PC-9 (cell line): Measurements from ENCODE around the gene IFT57. TPM values are rescaled to one million over a fixed set of nuclear protein-coding genes. Genes with fewer than 3 reads are reported as not detected.

Source experiments
- BruUV-seq: library from RNA; stranded (reverse); fragments of 400-500 nt; replicated peaks from 2 replicates; lab custom pipeline; 2021; lab: Mats Ljungman, UMichigan
- CTCF ChIA-PET: fragments of 300-600 bp; sonication (Branson Sonifier 250); formaldehyde crosslinking; loops from one replicate; lab custom pipeline; 2022; ENCODE audit warnings: antibody characterized with exemption; lab: Charles Lee
- POLR2A ChIA-PET: fragments of 300-600 bp; sonication (Branson Sonifier 250); formaldehyde crosslinking; loops from one replicate; lab custom pipeline; 2022; ENCODE audit warnings: antibody characterized with exemption; ENCODE audit not compliant: unreplicated experiment; lab: Charles Lee
- DNase-seq, 2 experiments: peaks; one replicate each; pipeline versions ENCODE4 v3.0.0 to v3.0.0-alpha.2; 2015 to 2022; ENCODE audit warnings: mixed read lengths in 1 of 2
- H2AFZ ChIP-seq: fragments of 200-600 bp; sonication (generic); 2 replicates; pipeline ENCODE4 v1.8.1; 2017; ENCODE audit warnings: antibody characterized with exemption
- H3F3A ChIP-seq: fragments of 200-600 bp; sonication (generic); 2 replicates; pipeline ENCODE4 v1.8.1; 2017; ENCODE audit warnings: antibody characterized with exemption, mild to moderate bottlenecking, low read depth; ENCODE audit not compliant: insufficient read depth
- H3K27ac ChIP-seq: fragments of 200-600 bp; sonication (generic); 2 replicates; pipeline ENCODE4 v1.6.1; 2016; ENCODE audit warnings: mixed run types
- H3K27me3 ChIP-seq: fragments of 200-600 bp; sonication (generic); 2 replicates; pipeline ENCODE4 v1.6.1; 2016; ENCODE audit warnings: low read depth, mixed run types; ENCODE audit not compliant: insufficient read depth
- H3K36me3 ChIP-seq: fragments of 200-600 bp; sonication (generic); 2 replicates; pipeline ENCODE4 v1.6.1; 2016; ENCODE audit warnings: low read depth, mixed run types
- H3K4me1 ChIP-seq: fragments of 200-600 bp; sonication (generic); replicated peaks from 2 replicates; pipeline ENCODE4 v1.6.1; 2016; ENCODE audit warnings: mixed run types; ENCODE audit not compliant: insufficient read depth
- H3K4me2 ChIP-seq: fragments of 200-600 bp; sonication (generic); 2 replicates; pipeline ENCODE4 v1.6.1; 2017; ENCODE audit warnings: mixed run types
- H3K4me3 ChIP-seq: fragments of 200-600 bp; sonication (generic); 2 replicates; pipeline ENCODE4 v1.6.1; 2016; ENCODE audit warnings: mixed run types
- H3K79me2 ChIP-seq: fragments of 200-600 bp; sonication (generic); 2 replicates; pipeline ENCODE4 v1.6.1; 2017; ENCODE audit warnings: low read depth, mixed run types
- H3K9me2 ChIP-seq: fragments of 200-600 bp; sonication (generic); 2 replicates; pipeline ENCODE4 v1.8.1; 2017; ENCODE audit warnings: mild to moderate bottlenecking; ENCODE audit not compliant: insufficient read depth
- H3K9me3 ChIP-seq: fragments of 200-600 bp; sonication (generic); 2 replicates; pipeline ENCODE4 v1.8.1; 2016; ENCODE audit warnings: low read depth; ENCODE audit not compliant: insufficient read depth
- H4K20me1 ChIP-seq: fragments of 200-600 bp; sonication (generic); 2 replicates; pipeline ENCODE4 v1.8.1; 2017; ENCODE audit not compliant: insufficient read depth
- EZH2 ChIP-seq: fragments of 200-600 bp; sonication (generic); IDR thresholded peaks from 2 replicates; pipeline ENCODE4 v1.8.0; 2017; ENCODE audit warnings: antibody characterized with exemption, low read depth
- intact Hi-C: fragments of 100-400 bp; cut with micrococcal nuclease; formaldehyde crosslinking; loops from one replicate; pipeline ENCODE4 v1.10.0; 2022; ENCODE audit not compliant: unreplicated experiment
- total RNA-seq: library from RNA; stranded (reverse); gene quantifications from 2 replicates; pipeline ENCODE4 v1.2.3, GENCODE V29; 2021
- TF ChIP-seq, protein P1 (sequence below): fragments of 200-600 bp; sonication (generic); conservative IDR thresholded peaks from 2 replicates; pipeline ENCODE4 v1.6.1; 2017; ENCODE audit warnings: mixed run types, antibody characterized with exemption, mild to moderate bottlenecking, moderate library complexity

The IFT57 gene
- total RNA-seq, 1 experiment from 2014 or later: 55.2 TPM

- H4K20me1 ChIP-seq: no peaks in the 10 kb centered on the region
- H3K9me3 ChIP-seq: no peaks in the 10 kb centered on the region
- CTCF ChIA-PET: no interaction called here
These were observed 76.1 kb downstream of the IFT57 start for GRCh38 chr3:108146139-108146538.

DNA sequence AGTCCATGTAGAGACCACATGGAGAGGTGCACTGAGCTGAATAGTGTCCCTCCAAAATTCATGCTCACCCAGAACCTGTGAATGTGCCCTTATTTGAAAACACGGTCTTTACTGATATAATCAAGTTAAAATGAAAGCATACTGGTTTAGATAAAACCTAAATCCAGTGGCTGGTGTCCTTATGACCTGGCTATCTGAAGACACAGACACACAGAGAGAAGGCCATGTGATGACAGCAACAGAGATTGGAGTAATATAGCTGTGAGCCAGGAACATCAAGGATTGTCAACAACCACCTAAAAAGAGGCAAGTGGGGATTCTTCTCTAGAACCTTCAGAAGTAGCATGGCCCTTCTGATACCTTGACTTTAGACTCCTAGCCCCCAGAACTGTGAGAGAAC lies 76.6 kb downstream of the IFT57 start:
- H4K20me1 ChIP-seq: no peaks in the 10 kb centered on the region
- no peak overlapping the region for H3K4me2 ChIP-seq
- H3K27me3 ChIP-seq: no peaks in the 10 kb centered on the region
- H3F3A ChIP-seq: no peaks in the 10 kb centered on the region
- no TSS peak for BruUV-seq
- no peaks in the 10 kb centered on the region for H3K36me3 ChIP-seq
- intact Hi-C loops: no loop called here
- H3K4me1 ChIP-seq: no peaks in the 10 kb centered on the region
- TF ChIP-seq, protein P1, sequence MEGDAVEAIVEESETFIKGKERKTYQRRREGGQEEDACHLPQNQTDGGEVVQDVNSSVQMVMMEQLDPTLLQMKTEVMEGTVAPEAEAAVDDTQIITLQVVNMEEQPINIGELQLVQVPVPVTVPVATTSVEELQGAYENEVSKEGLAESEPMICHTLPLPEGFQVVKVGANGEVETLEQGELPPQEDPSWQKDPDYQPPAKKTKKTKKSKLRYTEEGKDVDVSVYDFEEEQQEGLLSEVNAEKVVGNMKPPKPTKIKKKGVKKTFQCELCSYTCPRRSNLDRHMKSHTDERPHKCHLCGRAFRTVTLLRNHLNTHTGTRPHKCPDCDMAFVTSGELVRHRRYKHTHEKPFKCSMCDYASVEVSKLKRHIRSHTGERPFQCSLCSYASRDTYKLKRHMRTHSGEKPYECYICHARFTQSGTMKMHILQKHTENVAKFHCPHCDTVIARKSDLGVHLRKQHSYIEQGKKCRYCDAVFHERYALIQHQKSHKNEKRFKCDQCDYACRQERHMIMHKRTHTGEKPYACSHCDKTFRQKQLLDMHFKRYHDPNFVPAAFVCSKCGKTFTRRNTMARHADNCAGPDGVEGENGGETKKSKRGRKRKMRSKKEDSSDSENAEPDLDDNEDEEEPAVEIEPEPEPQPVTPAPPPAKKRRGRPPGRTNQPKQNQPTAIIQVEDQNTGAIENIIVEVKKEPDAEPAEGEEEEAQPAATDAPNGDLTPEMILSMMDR: no peak
- no peak for TF ChIP-seq EZH2
- H3K9me3 ChIP-seq: no peaks in the 10 kb centered on the region
- CTCF ChIA-PET: no interaction called here
- no peaks in the 10 kb centered on the region for H3K9me2 ChIP-seq
- H2AFZ ChIP-seq: no peak overlapping the region
- DNase-seq: no peak
- no peak overlapping the region for H3K4me3 ChIP-seq
- no peak overlapping the region for H3K27ac ChIP-seq
- H3K79me2 ChIP-seq: no peaks in the 10 kb centered on the region
- POLR2A ChIA-PET: interaction anchor here (0.5 to 0.6 kb wide), 2 partner anchors 35 to 76 kb away, joined by 3 to 6 read pairs; no protein-coding TSS in a partner anchor

More at GRCh38 chr3:108146139-108146538, 76.1 kb downstream of the IFT57 start:
- Histone ChIP-seq H3K27ac (no peak overlapping the region), H3K4me1 (no peaks in the 10 kb centered on the region), H3K9me2 (no peaks in the 10 kb centered on the region), H3K27me3 (no peaks in the 10 kb centered on the region), H3K36me3 (no peaks in the 10 kb centered on the region), H3K4me2 (no peak overlapping the region), H3K4me3 (no peak overlapping the region), H2AFZ (no peak overlapping the region), H3F3A (no peaks in the 10 kb centered on the region), H3K79me2 (no peaks in the 10 kb centered on the region)
- POLR2A ChIA-PET: interaction anchor here (0.5 kb wide), 1 partner anchor 76 kb away, joined by 6 read pairs; no protein-coding TSS in a partner anchor
- TF ChIP-seq, protein P1: no peak
- no peak for TF ChIP-seq EZH2
- no peak for DNase-seq
- BruUV-seq: no TSS peak
- intact Hi-C loops: no loop called here

- Histone ChIP-seq H3K4me1 (peaks cover 20% of the 10 kb centered on the region), H3K27ac (no peak overlapping the region), H3F3A (peaks cover 15% of the 10 kb centered on the region; the same call in 1 of the 2 replicates), H3K36me3 (no peaks in the 10 kb centered on the region), H3K9me2 (no peaks in the 10 kb centered on the region), H3K27me3 (no peaks in the 10 kb centered on the region), H3K9me3 (0 out of 2 replicates have a peak, but pooled peaks cover 10% of the 10 kb centered on the region), H3K4me2 (no peak overlapping the region), H2AFZ (no peak overlapping the region), H3K4me3 (no peak overlapping the region), H4K20me1 (no peaks in the 10 kb centered on the region), H3K79me2 (no peaks in the 10 kb centered on the region)
- no TSS peak for BruUV-seq
- TF ChIP-seq, protein P1: no peak
- TF ChIP-seq EZH2: no peak
- intact Hi-C loops: no loop called here
- POLR2A ChIA-PET: interaction anchor here (0.7 kb wide), 1 partner anchor 163 kb away, joined by 6 read pairs; no protein-coding TSS in a partner anchor
- CTCF ChIA-PET: no interaction called here
- DNase-seq: no peak
These were observed 84.8 kb downstream of the IFT57 start for GRCh38 chr3:108137460-108137814.
